ENCODE results near the gene ZNF569. TPM values are rescaled to one million over a fixed set of nuclear protein-coding genes. Genes with fewer than 3 reads are reported as not detected.

ZNF569 gene
- 6.3 and 6.8 TPM in 2 replicates for total RNA-seq

DNA sequence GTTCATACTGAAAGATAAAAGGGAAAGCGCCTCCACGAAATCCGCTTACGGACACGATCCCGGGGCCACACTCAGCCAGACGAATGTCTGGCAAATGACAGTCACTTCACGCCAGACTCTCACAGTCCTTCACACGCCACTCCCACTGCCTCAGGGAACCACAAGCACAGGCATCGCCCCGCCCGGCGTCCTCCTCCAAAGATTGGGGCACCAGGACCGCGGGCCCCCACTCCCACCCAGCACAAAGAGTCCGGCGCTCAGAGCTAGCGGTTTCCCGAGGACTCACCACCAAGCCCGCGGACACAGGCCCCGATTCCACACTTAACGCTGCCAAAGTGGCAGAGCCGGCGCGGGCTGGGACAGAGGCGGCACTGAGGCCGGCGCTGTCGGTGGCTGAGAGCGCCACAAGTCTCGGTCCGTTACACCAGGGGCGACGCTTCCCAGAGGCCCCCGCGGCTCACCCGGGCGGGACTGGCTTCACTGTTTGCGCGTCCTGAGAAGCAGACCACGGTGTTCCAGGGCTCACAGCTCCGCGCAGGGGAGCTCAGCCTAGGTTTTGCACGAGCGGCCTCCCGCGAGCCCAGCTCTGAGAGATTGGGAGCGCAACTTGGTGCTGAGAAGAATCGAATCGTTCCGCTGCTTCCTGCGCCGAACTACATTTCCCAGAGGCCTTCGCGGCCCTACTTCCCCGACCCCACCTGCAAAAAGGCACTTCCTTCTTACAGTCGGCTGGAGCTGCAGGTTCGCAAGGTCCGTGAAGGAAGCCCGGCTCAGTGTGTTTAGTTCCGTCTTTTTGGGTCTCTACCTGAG lies at the start of gene ZNF569:
TSS of gene ZNF569 (minus strand) at position 647 of the 810 bp plus-strand sequence. CDS start 22,523 bp downstream, outside the sequence.

DNA sequence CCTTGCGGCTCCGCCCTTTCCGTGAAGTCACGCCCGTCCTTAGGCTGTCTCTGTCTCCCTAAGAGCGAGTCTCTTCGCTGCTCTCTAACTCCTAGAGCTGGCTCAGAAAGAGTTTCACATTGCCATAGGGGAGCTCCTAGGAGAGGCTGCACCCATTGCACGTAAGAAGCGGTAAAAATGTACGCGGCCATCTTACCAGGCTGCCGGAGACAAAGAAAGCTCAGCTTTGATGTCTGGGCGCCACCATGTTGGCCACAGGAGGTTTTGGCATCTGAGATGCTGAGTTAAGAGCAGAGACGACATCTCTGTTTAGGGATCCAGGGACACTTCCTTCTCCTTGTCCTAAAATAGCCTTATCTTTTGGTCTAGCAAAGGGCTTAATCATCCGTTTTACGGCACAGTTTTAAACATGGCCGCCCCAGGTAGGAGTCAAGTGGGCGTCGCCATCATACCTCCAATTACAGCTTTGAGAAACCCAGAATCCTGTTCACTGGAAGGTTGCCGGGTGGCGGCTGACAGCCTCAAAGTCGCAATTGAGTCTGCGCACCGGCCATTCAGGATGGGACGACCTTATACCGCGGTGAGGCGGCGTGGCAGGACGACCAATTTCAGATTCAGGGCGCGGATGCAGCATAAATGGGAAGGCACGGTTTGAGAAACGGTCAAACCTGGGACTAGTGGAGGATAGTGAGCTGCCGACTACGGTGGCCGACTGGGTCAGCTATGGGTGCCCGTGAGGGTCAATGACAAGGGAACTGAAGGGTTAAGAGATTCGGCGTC lies 39.3 kb upstream of the ZNF569 start, which contains the start of gene ZNF793:
TSS of gene ZNF793 (plus strand) at position 553 of the 780 bp plus-strand sequence. CDS start 16,501 bp downstream, outside the sequence.

DNA sequence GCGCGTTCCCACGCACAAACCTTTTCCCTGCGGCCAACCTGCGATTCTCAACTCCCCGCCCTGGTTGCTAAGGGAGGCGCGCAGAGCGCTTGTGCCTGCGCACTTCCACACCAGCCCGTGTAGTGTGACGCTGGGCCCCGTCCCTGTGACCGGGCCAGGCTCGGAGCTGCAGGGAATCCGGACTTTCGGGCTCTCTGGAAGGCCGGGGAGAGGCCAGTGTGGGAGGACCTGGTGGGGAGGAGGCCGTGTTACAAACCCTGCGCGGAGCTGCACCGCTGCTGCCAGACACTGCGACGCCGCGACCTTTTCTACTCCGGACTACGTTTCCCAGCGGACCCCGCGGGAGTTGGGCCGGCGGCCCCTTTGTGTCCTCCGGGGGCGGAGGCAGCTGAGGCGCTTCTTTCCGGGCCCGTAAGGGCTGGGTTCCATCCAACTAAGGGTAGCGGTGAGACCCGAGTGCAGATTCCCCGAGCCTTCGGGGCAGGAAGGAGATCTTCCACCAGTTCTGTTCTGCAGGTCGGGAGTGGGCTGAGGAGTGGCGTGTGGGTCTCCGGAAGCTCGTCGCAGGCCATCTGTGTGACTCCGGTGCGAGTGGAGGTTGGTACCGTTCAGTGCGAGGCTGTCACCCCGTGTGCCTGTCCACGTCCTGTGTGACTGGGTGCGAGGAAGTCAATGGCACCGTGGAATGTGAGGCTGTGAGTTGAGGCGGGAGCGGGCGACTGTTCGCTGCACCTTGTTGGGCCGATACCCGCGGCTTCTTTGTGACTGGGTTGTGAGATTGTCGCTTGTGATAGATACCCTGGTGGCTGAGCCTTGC lies 1.9 kb upstream of the ZNF569 start, which contains the start of gene ZNF570:
TSS of gene ZNF570 (plus strand) at position 396 of the 817 bp plus-strand sequence. CDS start 999 bp downstream, outside the sequence.

DNA sequence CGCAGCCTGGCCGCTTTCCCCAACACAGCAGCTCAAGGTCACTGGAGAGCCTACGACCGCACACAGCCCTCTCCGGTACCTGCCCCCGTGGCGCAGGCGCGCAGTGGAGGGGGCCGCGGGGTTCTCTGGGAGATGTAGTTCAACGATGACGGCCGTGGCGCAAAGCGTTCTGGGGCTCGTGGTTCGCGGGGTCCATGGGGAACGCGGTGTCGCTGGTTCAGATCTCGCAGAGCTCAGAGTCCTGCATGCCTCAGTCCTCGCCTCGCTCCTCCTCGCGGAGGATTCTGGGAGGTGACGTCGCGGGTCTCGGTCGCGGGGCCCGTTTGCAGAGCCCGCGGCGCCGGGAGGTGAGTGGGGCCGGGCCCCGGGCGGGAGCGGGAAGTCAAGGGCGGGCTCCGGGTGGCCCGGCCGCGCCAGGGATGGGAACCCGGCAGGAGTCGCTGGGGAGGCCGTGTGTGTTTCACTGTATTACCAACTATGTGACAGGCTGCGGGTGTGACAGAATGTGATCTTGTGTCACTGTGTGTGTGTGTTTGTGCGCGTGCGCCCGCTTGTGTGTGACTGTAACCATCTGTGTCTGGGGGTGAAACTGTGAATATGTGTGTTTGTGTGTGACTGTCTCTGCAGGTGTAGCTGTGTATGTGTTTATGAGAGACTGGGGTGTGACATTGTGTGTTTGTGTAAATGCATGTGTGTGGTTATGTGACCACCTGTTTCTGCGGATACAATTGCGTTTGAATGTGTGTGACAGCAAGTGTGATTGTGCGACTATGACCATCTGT lies 96.2 kb downstream of the ZNF569 start, which contains the start of gene ZNF527:
TSS of gene ZNF527 (plus strand) at position 220 of the 782 bp plus-strand sequence. CDS start 3,100 bp downstream, outside the sequence.

Other genes starting within 250 kb of the ZNF569 start
- gene ZNF383, start 249.2 kb downstream of the ZNF569 start, total RNA-seq = 7.5 and 7.7 TPM in 2 replicates
- gene ZNF527, start 96.3 kb downstream of the ZNF569 start, total RNA-seq = 6.1 and 6.8 TPM in 2 replicates
- gene ZNF570, start 1.9 kb upstream of the ZNF569 start, total RNA-seq = 8.1 and 9.1 TPM in 2 replicates
- 2.8 and 5.0 TPM in 2 replicates for gene ZNF793, start 39.5 kb upstream of the ZNF569 start, total RNA-seq
- gene ZNF571, start 127.3 kb upstream of the ZNF569 start, total RNA-seq = 2.4 and 2.9 TPM in 2 replicates
- gene ZNF540, start 127.4 kb upstream of the ZNF569 start, total RNA-seq = 0.49 TPM in 2 replicates
- gene ZFP30, start 188.0 kb upstream of the ZNF569 start, total RNA-seq = 11.5 and 20.3 TPM in 2 replicates